ENCODE results near the gene EIF4G3. TPM values are rescaled to one million over a fixed set of nuclear protein-coding genes. Genes with fewer than 3 reads are reported as not detected.

The EIF4G3 gene
- total RNA-seq, 4 donors from 2014 or later = 41.2 to 57.3 (median 50.0) TPM

DNA sequence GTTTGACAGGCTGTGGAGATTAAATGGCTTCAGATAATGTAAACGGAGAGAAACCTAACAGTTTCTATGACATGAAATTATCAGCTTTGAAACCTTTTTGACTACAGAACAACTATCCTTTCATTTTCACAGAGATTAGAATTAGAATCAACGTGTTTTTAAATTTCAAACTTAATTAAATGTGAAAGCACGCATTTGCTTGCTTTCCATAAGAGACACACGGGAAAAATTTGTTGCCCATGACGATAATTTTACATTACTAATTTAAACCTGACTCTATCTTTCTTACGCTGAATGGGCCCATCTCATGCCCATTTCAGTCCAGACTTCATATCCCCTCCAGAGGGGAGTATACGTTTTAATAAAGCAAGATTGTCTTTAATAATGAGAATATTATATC, 297.9 kb downstream of the EIF4G3 start:
- TF ChIP-seq POLR2A (IDR thresholded peaks at IDR 0.05) (no peak), EP300 (IDR thresholded peaks at IDR 0.05) (no peak)
- TF ChIP-seq, protein P1, sequence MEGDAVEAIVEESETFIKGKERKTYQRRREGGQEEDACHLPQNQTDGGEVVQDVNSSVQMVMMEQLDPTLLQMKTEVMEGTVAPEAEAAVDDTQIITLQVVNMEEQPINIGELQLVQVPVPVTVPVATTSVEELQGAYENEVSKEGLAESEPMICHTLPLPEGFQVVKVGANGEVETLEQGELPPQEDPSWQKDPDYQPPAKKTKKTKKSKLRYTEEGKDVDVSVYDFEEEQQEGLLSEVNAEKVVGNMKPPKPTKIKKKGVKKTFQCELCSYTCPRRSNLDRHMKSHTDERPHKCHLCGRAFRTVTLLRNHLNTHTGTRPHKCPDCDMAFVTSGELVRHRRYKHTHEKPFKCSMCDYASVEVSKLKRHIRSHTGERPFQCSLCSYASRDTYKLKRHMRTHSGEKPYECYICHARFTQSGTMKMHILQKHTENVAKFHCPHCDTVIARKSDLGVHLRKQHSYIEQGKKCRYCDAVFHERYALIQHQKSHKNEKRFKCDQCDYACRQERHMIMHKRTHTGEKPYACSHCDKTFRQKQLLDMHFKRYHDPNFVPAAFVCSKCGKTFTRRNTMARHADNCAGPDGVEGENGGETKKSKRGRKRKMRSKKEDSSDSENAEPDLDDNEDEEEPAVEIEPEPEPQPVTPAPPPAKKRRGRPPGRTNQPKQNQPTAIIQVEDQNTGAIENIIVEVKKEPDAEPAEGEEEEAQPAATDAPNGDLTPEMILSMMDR (IDR thresholded peaks at IDR 0.05) = no peak
- no peak for DNase-seq (ENCODE audit: low spot score in 2 of 2)
- H3K36me3 ChIP-seq = peaks cover 0 to 80% (median 7%) of the 10 kb centered on the region in 3 donors
- H3K4me3 ChIP-seq = no peak overlapping the region
- no peaks in the 10 kb centered on the region for H3K9me3 ChIP-seq
- no peak overlapping the region for H3K27ac ChIP-seq
- no peaks in the 10 kb centered on the region for H3K4me1 ChIP-seq
- 95 to 97% methylated on average over 7 of the region's 7 CpGs for WGBS, 2 donors
- no peaks in the 10 kb centered on the region for H3K27me3 ChIP-seq

DNA sequence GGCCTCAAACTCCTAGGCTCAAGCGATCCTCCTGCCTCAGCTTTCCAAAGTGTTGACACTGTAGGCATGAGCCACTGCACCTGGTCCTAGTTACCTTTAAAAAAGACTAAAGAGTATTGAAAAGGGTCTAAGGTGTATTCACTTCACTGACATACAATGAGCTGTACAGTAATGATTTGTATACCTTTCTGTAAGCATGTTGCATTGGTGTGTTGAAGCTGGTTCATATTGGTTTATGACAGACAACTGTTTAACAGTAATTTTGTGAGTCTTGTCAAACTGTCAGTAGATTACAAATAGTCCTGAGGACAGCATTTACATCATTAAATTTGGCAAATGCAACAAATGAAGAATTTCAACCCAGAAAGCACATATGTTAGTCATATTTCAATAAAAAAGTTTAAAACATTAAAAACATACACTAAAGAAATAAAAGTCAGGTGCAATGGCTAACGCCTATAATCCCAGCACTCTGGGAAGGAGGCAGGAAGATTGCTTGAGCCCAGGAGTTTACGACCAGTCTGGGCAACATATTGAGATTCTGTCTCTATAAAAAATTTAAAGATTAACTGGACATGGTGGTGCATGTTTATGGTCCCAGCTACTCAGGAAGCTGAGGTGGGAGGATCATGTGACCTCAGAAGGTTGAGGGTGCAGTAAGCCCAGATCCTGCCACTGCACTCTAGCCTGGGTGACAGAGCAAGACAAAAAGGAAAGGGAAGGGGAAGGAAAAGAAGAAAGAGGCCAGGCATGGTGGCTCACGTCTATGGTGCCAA, 301.3 kb downstream of the EIF4G3 start:
- DNase-seq (ENCODE audit: low spot score in 2 of 2) = no peak
- peaks cover 0 to 46% (median 13%) of the 10 kb centered on the region in 3 donors for H3K36me3 ChIP-seq
- TF ChIP-seq, protein P1 (IDR thresholded peaks at IDR 0.05) = no peak
- no peak for TF ChIP-seq EP300 (IDR thresholded peaks at IDR 0.05)
- no peak for TF ChIP-seq POLR2A (IDR thresholded peaks at IDR 0.05)
- H3K4me3 ChIP-seq = no peak overlapping the region
- H3K27ac ChIP-seq = no peak overlapping the region
- H3K9me3 ChIP-seq = no peaks in the 10 kb centered on the region
- 86% methylated on average over 4 of the region's 4 CpGs for WGBS, 2 donors
- no peaks in the 10 kb centered on the region for H3K27me3 ChIP-seq
- no peaks in the 10 kb centered on the region for H3K4me1 ChIP-seq

DNA sequence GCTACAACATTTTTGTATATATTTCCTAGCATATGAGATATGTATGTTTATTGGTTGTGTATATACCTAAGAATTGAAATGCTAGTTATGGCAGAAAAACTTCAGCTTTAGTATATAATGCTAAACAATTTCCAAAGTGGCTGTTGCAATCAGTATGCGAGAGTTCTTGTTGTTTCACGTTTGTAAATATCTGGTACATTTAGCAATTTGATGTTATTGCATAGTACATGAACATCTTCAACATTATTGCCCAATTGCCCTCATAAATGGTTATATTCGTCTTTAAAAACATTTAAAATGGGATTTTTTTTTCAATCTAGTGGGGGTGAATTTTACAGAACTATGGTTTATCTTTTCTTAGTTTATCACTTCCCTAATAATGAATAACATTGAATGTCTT, 303.4 kb downstream of the EIF4G3 start:
- TF ChIP-seq EP300 (IDR thresholded peaks at IDR 0.05) = no peak
- TF ChIP-seq, protein P1 (IDR thresholded peaks at IDR 0.05) = no peak
- TF ChIP-seq POLR2A (IDR thresholded peaks at IDR 0.05) = no peak
- no peak for DNase-seq (ENCODE audit: low spot score in 2 of 2)
- H3K4me1 ChIP-seq = no peaks in the 10 kb centered on the region
- no peak overlapping the region for H3K27ac ChIP-seq
- H3K4me3 ChIP-seq = no peak overlapping the region
- H3K27me3 ChIP-seq = no peaks in the 10 kb centered on the region
- H3K36me3 ChIP-seq = peaks cover 0 to 27% (median 6%) of the 10 kb centered on the region in 3 donors
- 90% methylated on average over 3 of the region's 3 CpGs for WGBS, 2 donors
- H3K9me3 ChIP-seq = no peaks in the 10 kb centered on the region

DNA sequence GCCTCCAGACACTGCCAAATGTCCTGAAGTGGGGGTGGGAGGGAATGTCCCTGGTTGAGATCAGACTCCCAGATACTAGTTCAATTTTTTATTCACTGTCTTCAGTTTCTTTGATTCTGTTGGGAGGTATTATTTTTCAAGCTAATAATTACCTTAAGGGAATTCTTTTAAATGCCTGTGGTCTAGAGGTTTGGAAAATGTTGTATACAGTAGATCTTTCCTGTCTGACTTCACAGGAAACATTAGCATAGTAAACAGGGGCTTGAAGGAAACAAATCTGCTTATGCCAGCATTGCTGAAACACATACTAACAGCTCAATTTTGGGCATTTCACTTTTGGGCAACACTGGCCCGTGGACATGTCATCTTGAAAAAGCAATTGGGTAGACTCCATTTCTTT, 305.3 kb downstream of the EIF4G3 start:
- TF ChIP-seq, protein P1 (IDR thresholded peaks at IDR 0.05) = no peak
- TF ChIP-seq EP300 (IDR thresholded peaks at IDR 0.05) = no peak
- no peak for TF ChIP-seq POLR2A (IDR thresholded peaks at IDR 0.05)
- Histone ChIP-seq H3K4me1 (no peaks in the 10 kb centered on the region), H3K9me3 (no peaks in the 10 kb centered on the region), H3K27ac (no peak overlapping the region), H3K27me3 (no peaks in the 10 kb centered on the region), H3K36me3 (peaks cover 0 to 19% (median 6%) of the 10 kb centered on the region in 3 donors), H3K4me3 (no peak overlapping the region)
- 39 to 56% methylated on average over 1 of the region's 1 CpG for WGBS, 2 donors
- DNase-seq (ENCODE audit: low spot score in 2 of 2) = no peak

DNA sequence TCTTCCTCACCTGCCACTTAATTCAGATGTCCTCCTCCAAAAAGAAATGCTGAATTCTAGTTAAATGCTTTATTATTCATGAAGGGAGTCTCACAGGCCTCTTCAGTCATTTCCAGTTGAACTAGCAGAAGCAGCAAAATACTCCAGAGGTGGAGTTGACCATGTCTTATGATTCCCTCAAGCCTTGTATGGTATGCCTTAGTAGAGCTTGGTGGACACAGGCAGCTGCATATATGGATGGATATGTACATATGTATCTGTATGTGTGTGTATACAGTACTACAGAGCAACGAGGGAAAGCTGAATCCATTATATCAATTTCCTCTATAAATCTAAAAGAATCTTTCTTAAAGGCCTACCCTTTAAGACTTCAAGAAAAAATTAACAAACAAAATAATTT, 306.0 kb downstream of the EIF4G3 start:
- TF ChIP-seq POLR2A (IDR thresholded peaks at IDR 0.05) (no peak), EP300 (IDR thresholded peaks at IDR 0.05) (no peak)
- TF ChIP-seq, protein P1 (IDR thresholded peaks at IDR 0.05) = no peak
- H3K4me3 ChIP-seq = no peak overlapping the region
- peaks cover 0 to 20% (median 6%) of the 10 kb centered on the region in 3 donors for H3K36me3 ChIP-seq
- no peaks in the 10 kb centered on the region for H3K4me1 ChIP-seq
- no peaks in the 10 kb centered on the region for H3K27me3 ChIP-seq
- no peak overlapping the region for H3K27ac ChIP-seq
- no peak for DNase-seq (ENCODE audit: low spot score in 2 of 2)
- H3K9me3 ChIP-seq = no peaks in the 10 kb centered on the region
- WGBS, 2 donors = 71 to 81% methylated on average over 1 of the region's 1 CpG
